Upper lobe of left lung (tissue), 4 donors: ENCODE results near the gene RELB.

Experiments used
- EP300 ChIP-seq, 4 donors: sonication (generic); formaldehyde crosslinking; IDR thresholded peaks; one replicate each; pipeline ENCODE4 v1.5.1; 2017; ENCODE audit warnings: antibody characterized with exemption in 4 of 4, control low read depth in 2 of 4
- POLR2A ChIP-seq, 4 donors: fragments of 450-650 bp; IDR thresholded peaks; one replicate each; pipeline ENCODE4 v1.5.1; 2016 to 2017; ENCODE audit warnings: antibody characterized with exemption in 4 of 4, mild to moderate bottlenecking in 2 of 4
- POLR2AphosphoS5 ChIP-seq, 2 donors: sonication (generic); formaldehyde crosslinking; IDR thresholded peaks; one replicate each; pipeline ENCODE4 v1.5.1; 2017; ENCODE audit warnings: antibody characterized with exemption in 2 of 2
- TF ChIP-seq, protein P1 (sequence below), 6 experiments: fragments of 450-650 bp in 4 of 6; fragments of 200-600 bp in 2 of 6; sonication (generic) in 2 of 6; IDR thresholded peaks; one replicate each; pipeline ENCODE4 v1.5.1; 2016 to 2019; ENCODE audit warnings: antibody characterized with exemption in 6 of 6

DNA sequence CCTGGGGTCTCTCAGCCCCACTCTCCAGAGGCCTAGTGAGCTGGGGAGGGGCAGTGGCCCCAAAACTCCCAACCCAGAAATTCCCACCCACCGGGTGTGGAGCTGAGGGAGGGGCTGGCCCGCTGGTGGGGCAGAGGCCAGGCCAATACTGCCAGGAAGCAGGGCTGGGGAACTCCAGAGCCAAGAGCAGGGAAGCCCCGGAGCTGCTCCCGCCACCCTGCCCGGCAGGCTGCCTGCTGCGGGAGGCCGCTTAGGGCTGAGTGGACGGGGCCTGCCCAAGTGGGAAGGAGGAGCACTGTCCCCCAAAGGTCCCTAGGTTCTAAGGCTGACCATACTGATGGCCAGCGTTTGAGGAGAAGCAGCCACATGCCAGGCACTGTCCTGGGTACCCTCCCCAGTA, 13.0 kb upstream of the RELB start:
- TF ChIP-seq, protein P1, sequence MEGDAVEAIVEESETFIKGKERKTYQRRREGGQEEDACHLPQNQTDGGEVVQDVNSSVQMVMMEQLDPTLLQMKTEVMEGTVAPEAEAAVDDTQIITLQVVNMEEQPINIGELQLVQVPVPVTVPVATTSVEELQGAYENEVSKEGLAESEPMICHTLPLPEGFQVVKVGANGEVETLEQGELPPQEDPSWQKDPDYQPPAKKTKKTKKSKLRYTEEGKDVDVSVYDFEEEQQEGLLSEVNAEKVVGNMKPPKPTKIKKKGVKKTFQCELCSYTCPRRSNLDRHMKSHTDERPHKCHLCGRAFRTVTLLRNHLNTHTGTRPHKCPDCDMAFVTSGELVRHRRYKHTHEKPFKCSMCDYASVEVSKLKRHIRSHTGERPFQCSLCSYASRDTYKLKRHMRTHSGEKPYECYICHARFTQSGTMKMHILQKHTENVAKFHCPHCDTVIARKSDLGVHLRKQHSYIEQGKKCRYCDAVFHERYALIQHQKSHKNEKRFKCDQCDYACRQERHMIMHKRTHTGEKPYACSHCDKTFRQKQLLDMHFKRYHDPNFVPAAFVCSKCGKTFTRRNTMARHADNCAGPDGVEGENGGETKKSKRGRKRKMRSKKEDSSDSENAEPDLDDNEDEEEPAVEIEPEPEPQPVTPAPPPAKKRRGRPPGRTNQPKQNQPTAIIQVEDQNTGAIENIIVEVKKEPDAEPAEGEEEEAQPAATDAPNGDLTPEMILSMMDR (IDR thresholded peaks at IDR 0.05) = no peak
- no peak for TF ChIP-seq POLR2AphosphoS5 (IDR thresholded peaks at IDR 0.05)
- TF ChIP-seq EP300 (IDR thresholded peaks at IDR 0.05) = no peak
- no peak for TF ChIP-seq POLR2A (IDR thresholded peaks at IDR 0.05)
